ENCODE results near the gene FUBP3. TPM values are rescaled to one million over a fixed set of nuclear protein-coding genes. Genes with fewer than 3 reads are reported as not detected.

Gene FUBP3
- polyA plus RNA-seq, 1 experiment: 31.2 TPM

- no peak for TF ChIP-seq CTCF (IDR thresholded peaks at IDR 0.05; ENCODE audit: low read depth, low read length)
- no peak overlapping the region for H3K27ac ChIP-seq (ENCODE audit: low read depth, low read length)
- no peak for DNase-seq (ENCODE audit: low read depth, low spot score)
- ChIA-PET POLR2A (no interaction called here), CTCF (no interaction called here)
- peaks cover 71% of the 10 kb centered on the region for H3K27me3 ChIP-seq (ENCODE audit: control insufficient read depth, insufficient read depth, low read length)
- no peak overlapping the region for H3K4me3 ChIP-seq (ENCODE audit: low read depth, low read length)
- H3K9me3 ChIP-seq (ENCODE audit: control insufficient read depth, insufficient read depth, low read length): peaks cover 5% of the 10 kb centered on the region; the same call in 1 of the 2 replicates
These were observed 87.7 kb downstream of the FUBP3 start for GRCh38 chr9:130667120-130667435.

GRCh38 chr9:130668196-130668595 is 88.8 kb downstream of the FUBP3 start:
- H3K27me3 ChIP-seq (ENCODE audit: control insufficient read depth, insufficient read depth, low read length): peaks cover 60% of the 10 kb centered on the region
- ChIA-PET POLR2A (no interaction called here), CTCF (interaction anchor here (0.8 kb wide), 1 partner anchor 206 kb away, joined by 3 read pairs; no protein-coding TSS in a partner anchor)
- no peak for DNase-seq (ENCODE audit: low read depth, low spot score)
- TF ChIP-seq CTCF (IDR thresholded peaks at IDR 0.05; ENCODE audit: low read depth, low read length): no peak
- H3K27ac ChIP-seq (ENCODE audit: low read depth, low read length): no peak overlapping the region
- H3K4me3 ChIP-seq (ENCODE audit: low read depth, low read length): no peak overlapping the region
- peaks cover 5% of the 10 kb centered on the region; the same call in 1 of the 2 replicates for H3K9me3 ChIP-seq (ENCODE audit: control insufficient read depth, insufficient read depth, low read length)

GRCh38 chr9:130668659-130669058 is 89.3 kb downstream of the FUBP3 start:
- ChIA-PET CTCF (no interaction called here), POLR2A (no interaction called here)
- Histone ChIP-seq H3K9me3 (ENCODE audit: control insufficient read depth, insufficient read depth, low read length) (peaks cover 5% of the 10 kb centered on the region; the same call in 1 of the 2 replicates), H3K27me3 (ENCODE audit: control insufficient read depth, insufficient read depth, low read length) (peaks cover 55% of the 10 kb centered on the region), H3K4me3 (ENCODE audit: low read depth, low read length) (no peak overlapping the region), H3K27ac (ENCODE audit: low read depth, low read length) (no peak overlapping the region)
- no peak for TF ChIP-seq CTCF (IDR thresholded peaks at IDR 0.05; ENCODE audit: low read depth, low read length)
- DNase-seq (ENCODE audit: low read depth, low spot score): no peak

GRCh38 chr9:130669965-130670364 is 90.6 kb downstream of the FUBP3 start:
- H3K27ac ChIP-seq (ENCODE audit: low read depth, low read length): no peak overlapping the region
- no peak for TF ChIP-seq CTCF (IDR thresholded peaks at IDR 0.05; ENCODE audit: low read depth, low read length)
- peaks cover 5% of the 10 kb centered on the region; the same call in 1 of the 2 replicates for H3K9me3 ChIP-seq (ENCODE audit: control insufficient read depth, insufficient read depth, low read length)
- no peak overlapping the region for H3K4me3 ChIP-seq (ENCODE audit: low read depth, low read length)
- ChIA-PET CTCF (no interaction called here), POLR2A (no interaction called here)
- DNase-seq (ENCODE audit: low read depth, low spot score): no peak
- peaks cover 42% of the 10 kb centered on the region for H3K27me3 ChIP-seq (ENCODE audit: control insufficient read depth, insufficient read depth, low read length)

- no peak for TF ChIP-seq CTCF (IDR thresholded peaks at IDR 0.05; ENCODE audit: low read depth, low read length)
- ChIA-PET POLR2A (interaction anchor here (0.7 kb wide), 1 partner anchor 175 kb away, joined by 6 read pairs; no protein-coding TSS in a partner anchor), CTCF (no interaction called here)
- Histone ChIP-seq H3K27me3 (ENCODE audit: control insufficient read depth, insufficient read depth, low read length) (peaks cover 38% of the 10 kb centered on the region), H3K4me3 (ENCODE audit: low read depth, low read length) (no peak overlapping the region), H3K9me3 (ENCODE audit: control insufficient read depth, insufficient read depth, low read length) (peaks cover 4% of the 10 kb centered on the region; the same call in 1 of the 2 replicates), H3K27ac (ENCODE audit: low read depth, low read length) (no peak overlapping the region)
- no peak for DNase-seq (ENCODE audit: low read depth, low spot score)
These were observed 91.3 kb downstream of the FUBP3 start for GRCh38 chr9:130670644-130671043.

Data from AG04450 (cell line).